Keratinocyte (primary cell): Measurements from ENCODE around the gene DTD2. TPM values are rescaled to one million over a fixed set of nuclear protein-coding genes. Genes with fewer than 3 reads are reported as not detected.

Source experiments
- DNase-seq: peaks from one replicate; pipeline ENCODE4 v3.0.0-alpha.2; 2011; ENCODE audit warnings: low read depth, missing footprints, low spot score
- FAIRE-seq: peaks from 2 replicates; lab custom pipeline; 2011; peaks lifted over from hg19 to GRCh38; lab: Jason Lieb, UNC
- H2AFZ ChIP-seq: 2 replicates; pipeline ENCODE4 v1.6.0; 2012; ENCODE audit warnings: low read length, control low read depth, inconsistent platforms; ENCODE audit not compliant: control insufficient read depth
- H3K27ac ChIP-seq: 2 replicates; pipeline ENCODE4 v1.5.1; 2011; ENCODE audit warnings: low read length; ENCODE audit not compliant: control insufficient read depth, insufficient read depth
- H3K27me3 ChIP-seq: 3 replicates; pipeline ENCODE4 v1.6.0; 2011; ENCODE audit warnings: low read length; ENCODE audit not compliant: control insufficient read depth, insufficient read depth; ENCODE audit errors: extremely low read depth
- H3K36me3 ChIP-seq, 2 experiments: 2 replicates in 1 of 2; 3 replicates in 1 of 2; pipeline ENCODE4 v1.5.1; 2011; ENCODE audit warnings: low read length in 2 of 2, mild to moderate bottlenecking in 1 of 2; ENCODE audit not compliant: control insufficient read depth in 2 of 2, insufficient read depth in 2 of 2; ENCODE audit errors: extremely low read depth in 1 of 2
- H3K4me1 ChIP-seq: 3 replicates; pipeline ENCODE4 v1.5.1; 2011; ENCODE audit warnings: low read length; ENCODE audit not compliant: control insufficient read depth, insufficient read depth; ENCODE audit errors: extremely low read depth
- H3K4me2 ChIP-seq: 3 replicates; pipeline ENCODE4 v1.6.0; 2011; ENCODE audit warnings: low read depth, low read length; ENCODE audit not compliant: control insufficient read depth, insufficient read depth; ENCODE audit errors: extremely low read depth
- H3K4me3 ChIP-seq, 3 experiments: fragments of 200-600 bp in 1 of 3; sonication (generic) in 1 of 3; 2 replicates in 2 of 3; 3 replicates in 1 of 3; pipeline ENCODE4 v1.5.1; 2011 to 2016; ENCODE audit warnings: low read length in 3 of 3, mild to moderate bottlenecking in 3 of 3, control low read depth in 2 of 3, inconsistent platforms in 1 of 3, low read depth in 1 of 3, mixed read lengths in 1 of 3, mixed run types in 1 of 3, moderate library complexity in 1 of 3; ENCODE audit not compliant: control insufficient read depth in 2 of 3, insufficient read depth in 2 of 3; ENCODE audit errors: extremely low read depth in 1 of 3
- H3K79me2 ChIP-seq: 2 replicates; pipeline ENCODE4 v1.6.0; 2012; ENCODE audit warnings: low read length; ENCODE audit not compliant: control insufficient read depth, insufficient read depth
- H3K9ac ChIP-seq: 3 replicates; pipeline ENCODE4 v1.6.0; 2011; ENCODE audit warnings: low read length; ENCODE audit not compliant: control insufficient read depth, insufficient read depth; ENCODE audit errors: extremely low read depth
- H3K9me1 ChIP-seq: 3 replicates; pipeline ENCODE4 v1.6.0; 2011; ENCODE audit warnings: low read length; ENCODE audit not compliant: control insufficient read depth, insufficient read depth; ENCODE audit errors: extremely low read depth
- H3K9me3 ChIP-seq: 2 replicates; pipeline ENCODE4 v1.5.1; 2012; ENCODE audit warnings: low read depth, low read length; ENCODE audit not compliant: control insufficient read depth
- H4K20me1 ChIP-seq: 3 replicates; pipeline ENCODE4 v1.6.0; 2011; ENCODE audit warnings: low read length; ENCODE audit not compliant: control insufficient read depth, insufficient read depth; ENCODE audit errors: extremely low read depth
- EZH2 ChIP-seq: IDR thresholded peaks from one replicate; pipeline ENCODE4 v1.6.1; 2012; ENCODE audit warnings: inconsistent platforms, mild to moderate bottlenecking, low read length, moderate library complexity
- dilution Hi-C: fragments of 300-500 bp; cut with MboI; formaldehyde crosslinking; loops from one replicate; pipeline ENCODE4 v1.7.0; 2020; ENCODE audit warnings: low sequenced_read_pairs; ENCODE audit not compliant: extremely low pct_ligation_motif_present
- polyA plus RNA-seq, 5 experiments: library from polyadenylated mRNA; depleted of rRNA in 3 of 5; stranded (reverse) in 3 of 5; stranded (forward) in 1 of 5; unstranded in 1 of 5; fragments of >200 nt; gene quantifications; 1 replicate in 1 of 5; 2 replicates in 3 of 5; 3 replicates in 1 of 5; pipeline versions ENCODE4 v1.2.1 to v1.2.3, GENCODE V29; 2011 to 2012; ENCODE audit warnings: missing spikeins in 2 of 5, low read depth in 1 of 5, low replicate concordance in 1 of 5
- TF ChIP-seq, protein P1 (sequence below), 3 experiments: IDR thresholded peaks in 1 of 3; conservative IDR thresholded peaks in 1 of 3; optimal IDR thresholded peaks in 1 of 3; 2 replicates in 2 of 3; 3 replicates in 1 of 3; pipeline versions ENCODE3 to v1.5.1; 2011; ENCODE audit warnings: low read length in 3 of 3, mild to moderate bottlenecking in 3 of 3, moderate library complexity in 2 of 3, control low read depth in 1 of 3, inconsistent platforms in 1 of 3; ENCODE audit not compliant: insufficient read depth in 2 of 3; ENCODE audit errors: extremely low read depth in 1 of 3

The DTD2 gene
- polyA plus RNA-seq, 1 donor (not counting 4 experiments of a cell fraction or from before 2014, with no cell fraction given) = 22.3 TPM

DNA sequence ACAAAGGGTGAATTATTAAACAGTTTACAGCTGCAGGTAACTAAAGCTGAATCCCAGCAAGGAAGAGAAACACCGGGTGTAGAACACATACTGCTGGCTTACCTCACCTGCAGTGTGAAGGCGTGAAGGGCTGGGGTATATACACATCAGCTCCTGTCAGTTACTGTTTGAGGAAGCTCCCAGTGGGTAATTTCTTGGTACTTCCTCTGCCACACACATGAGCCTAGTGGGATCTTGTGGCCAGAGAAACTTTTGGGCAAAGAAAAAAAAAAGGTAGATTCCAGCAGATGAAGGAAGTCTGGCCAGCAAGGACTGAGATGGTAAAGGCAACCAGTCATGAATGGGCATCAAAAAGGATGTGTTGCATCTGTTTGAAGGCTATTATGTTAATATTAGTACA, 44.6 kb upstream of the DTD2 start:
- dilution Hi-C loops = no loop called here

DNA sequence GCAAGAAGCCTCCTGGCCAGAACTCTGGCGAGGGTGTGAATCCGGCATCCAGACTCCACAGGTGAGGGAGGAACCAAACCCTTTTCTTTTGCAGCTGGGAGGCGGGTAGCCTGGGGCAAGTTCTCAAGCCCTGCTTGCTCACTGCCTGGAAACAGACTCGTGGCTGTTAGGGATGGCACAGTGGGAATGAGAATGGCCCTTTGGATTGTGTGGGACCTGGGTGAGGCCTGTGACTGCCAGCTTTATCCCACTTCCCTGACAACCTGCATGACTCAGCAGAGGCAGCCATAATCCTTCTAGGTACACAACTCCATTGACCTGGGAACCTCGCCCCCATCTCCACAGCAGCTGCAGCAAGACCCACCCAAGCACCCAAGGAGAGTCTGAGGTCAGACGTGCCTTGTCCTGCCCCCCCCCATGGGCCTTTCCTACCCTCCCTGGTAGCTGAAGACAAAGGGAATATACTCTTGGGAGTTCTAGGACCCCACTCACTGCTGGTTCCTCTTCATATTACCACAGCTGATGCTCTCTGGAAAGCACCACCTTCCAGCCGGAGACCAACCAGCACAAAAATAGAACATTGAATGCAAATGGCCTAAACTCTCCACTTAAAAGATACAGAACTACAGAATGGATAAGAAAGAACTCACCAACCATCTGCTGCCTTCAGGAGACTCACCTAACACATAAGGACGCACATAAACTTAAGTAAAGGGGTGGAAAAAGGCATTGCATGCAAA, 35.6 kb upstream of the DTD2 start:
- Histone ChIP-seq H3K9ac (no peak overlapping the region), H4K20me1 (no peaks in the 10 kb centered on the region), H3K9me1 (no peaks in the 10 kb centered on the region), H3K9me3 (no peaks in the 10 kb centered on the region), H3K27me3 (no peaks in the 10 kb centered on the region), H3K79me2 (no peaks in the 10 kb centered on the region), H3K36me3 (no peaks in the 10 kb centered on the region), H3K4me2 (peak overlapping the region; percentile 23), H3K4me3 (no peak overlapping the region), H3K27ac (no peak overlapping the region), H3K4me1 (peaks cover 5% of the 10 kb centered on the region), H2AFZ (peak overlapping the region; percentile 73)
- dilution Hi-C loops = no loop called here
- peak; percentile 39 for FAIRE-seq
- no peak for TF ChIP-seq EZH2
- TF ChIP-seq, protein P1, sequence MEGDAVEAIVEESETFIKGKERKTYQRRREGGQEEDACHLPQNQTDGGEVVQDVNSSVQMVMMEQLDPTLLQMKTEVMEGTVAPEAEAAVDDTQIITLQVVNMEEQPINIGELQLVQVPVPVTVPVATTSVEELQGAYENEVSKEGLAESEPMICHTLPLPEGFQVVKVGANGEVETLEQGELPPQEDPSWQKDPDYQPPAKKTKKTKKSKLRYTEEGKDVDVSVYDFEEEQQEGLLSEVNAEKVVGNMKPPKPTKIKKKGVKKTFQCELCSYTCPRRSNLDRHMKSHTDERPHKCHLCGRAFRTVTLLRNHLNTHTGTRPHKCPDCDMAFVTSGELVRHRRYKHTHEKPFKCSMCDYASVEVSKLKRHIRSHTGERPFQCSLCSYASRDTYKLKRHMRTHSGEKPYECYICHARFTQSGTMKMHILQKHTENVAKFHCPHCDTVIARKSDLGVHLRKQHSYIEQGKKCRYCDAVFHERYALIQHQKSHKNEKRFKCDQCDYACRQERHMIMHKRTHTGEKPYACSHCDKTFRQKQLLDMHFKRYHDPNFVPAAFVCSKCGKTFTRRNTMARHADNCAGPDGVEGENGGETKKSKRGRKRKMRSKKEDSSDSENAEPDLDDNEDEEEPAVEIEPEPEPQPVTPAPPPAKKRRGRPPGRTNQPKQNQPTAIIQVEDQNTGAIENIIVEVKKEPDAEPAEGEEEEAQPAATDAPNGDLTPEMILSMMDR (optimal IDR thresholded peaks at IDR 0.05 in 1 of 3, IDR thresholded peaks at IDR 0.05 in 1 of 3, conservative IDR thresholded peaks at IDR 0.05 in 1 of 3; ENCODE audit: extremely low read depth in 1 of 3, insufficient read depth in 2 of 3, low read length in 3 of 3) = no peak
- DNase-seq = peak; percentile 17

More for the DNA sequence above, 44.6 kb upstream of the DTD2 start:
- H3K4me3 ChIP-seq = no peak overlapping the region
- H3K27ac ChIP-seq = no peak overlapping the region
- no peaks in the 10 kb centered on the region for H3K9me1 ChIP-seq
- FAIRE-seq (no peak), DNase-seq (no peak)
- H3K9me3 ChIP-seq = no peaks in the 10 kb centered on the region
- H3K4me1 ChIP-seq = no peaks in the 10 kb centered on the region
- H4K20me1 ChIP-seq = no peaks in the 10 kb centered on the region
- H3K9ac ChIP-seq = no peak overlapping the region
- H2AFZ ChIP-seq = no peak overlapping the region
- H3K79me2 ChIP-seq = no peaks in the 10 kb centered on the region
- H3K27me3 ChIP-seq = no peaks in the 10 kb centered on the region
- H3K36me3 ChIP-seq = no peaks in the 10 kb centered on the region
- TF ChIP-seq, protein P1 (optimal IDR thresholded peaks at IDR 0.05 in 1 of 3, IDR thresholded peaks at IDR 0.05 in 1 of 3, conservative IDR thresholded peaks at IDR 0.05 in 1 of 3; ENCODE audit: extremely low read depth in 1 of 3, insufficient read depth in 2 of 3, low read length in 3 of 3) = no peak
- no peak for TF ChIP-seq EZH2
- no peak overlapping the region for H3K4me2 ChIP-seq
